Measurements from ENCODE around the gene SSUH2.
A peak's percentile ranks its signal among the peaks of the same experiment; 100 is the strongest.

Gene SSUH2

GRCh38 chr3:8640223-8640622 is 4.4 kb downstream of the SSUH2 start:
- DNase-seq (ENCODE audit: low read depth): no peak

GRCh38 chr3:8639659-8640000 is 5.0 kb downstream of the SSUH2 start:
- DNase-seq (ENCODE audit: low read depth): no peak

- DNase-seq (ENCODE audit: low read depth): no peak
Measured at GRCh38 chr3:8638994-8639658, 5.5 kb downstream of the SSUH2 start.

GRCh38 chr3:8637348-8637747 is 7.2 kb downstream of the SSUH2 start:
- no peak for DNase-seq (ENCODE audit: low read depth)

- DNase-seq (ENCODE audit: low read depth): no peak
Measured at GRCh38 chr3:8635631-8636030, 9.0 kb downstream of the SSUH2 start.

- no peak for DNase-seq (ENCODE audit: low read depth)
Measured at GRCh38 chr3:8635125-8635524, 9.5 kb downstream of the SSUH2 start.

GRCh38 chr3:8632402-8633237 is 12.0 kb downstream of the SSUH2 start:
- no peak for DNase-seq (ENCODE audit: low read depth)

- DNase-seq (ENCODE audit: low read depth): no peak
Measured at GRCh38 chr3:8631661-8632060, 12.9 kb downstream of the SSUH2 start.

- DNase-seq (ENCODE audit: low read depth): peak; percentile 50
Measured at GRCh38 chr3:8629151-8630021, 15.2 kb downstream of the SSUH2 start.

GRCh38 chr3:8627949-8628348 is 16.6 kb downstream of the SSUH2 start:
- no peak for DNase-seq (ENCODE audit: low read depth)

- no peak for DNase-seq (ENCODE audit: low read depth)
Measured at GRCh38 chr3:8627201-8627940, 17.2 kb downstream of the SSUH2 start.

GRCh38 chr3:8625991-8626390 is 18.6 kb downstream of the SSUH2 start:
- no peak for DNase-seq (ENCODE audit: low read depth)

GRCh38 chr3:8624612-8625011 is 20.0 kb downstream of the SSUH2 start:
- no peak for DNase-seq (ENCODE audit: low read depth)

- no peak for DNase-seq (ENCODE audit: low read depth)
Measured at GRCh38 chr3:8623741-8624140, 20.9 kb downstream of the SSUH2 start.

- peak; percentile 45 for DNase-seq (ENCODE audit: low read depth)
Measured at GRCh38 chr3:8622873-8623691, 21.5 kb downstream of the SSUH2 start.

- DNase-seq (ENCODE audit: low read depth): peak; percentile 47
Measured at GRCh38 chr3:8621872-8622271, 22.7 kb downstream of the SSUH2 start.

GRCh38 chr3:8621141-8621540 is 23.5 kb downstream of the SSUH2 start:
- no peak for DNase-seq (ENCODE audit: low read depth)

- no peak for DNase-seq (ENCODE audit: low read depth)
Measured at GRCh38 chr3:8619548-8619947, 25.1 kb downstream of the SSUH2 start.

GRCh38 chr3:8618950-8619349 is 25.6 kb downstream of the SSUH2 start:
- no peak for DNase-seq (ENCODE audit: low read depth)

GRCh38 chr3:8617921-8618320 is 26.7 kb downstream of the SSUH2 start:
- DNase-seq (ENCODE audit: low read depth): no peak

GRCh38 chr3:8610951-8611350 is 33.6 kb downstream of the SSUH2 start:
- DNase-seq (ENCODE audit: low read depth): no peak
